K562 (cell line): ENCODE results near the gene IPP. TPM values are rescaled to one million over a fixed set of nuclear protein-coding genes. Genes with fewer than 3 reads are reported as not detected.

Source experiments
- CREBBP ChIP-seq: IDR thresholded peaks from one replicate; pipeline ENCODE4 v1.6.1; 2012; ENCODE audit warnings: low read depth, mild to moderate bottlenecking, control low read depth, inconsistent platforms, low read length
- GABPB1 ChIP-seq: sonication (generic); formaldehyde crosslinking; IDR thresholded peaks from 2 replicates; pipeline ENCODE4 v1.8.0; 2022; ENCODE audit warnings: mild to moderate bottlenecking, missing genetic modification reagents
- GABPB2 ChIP-seq: fragments of 250-450 bp; sonication (Bioruptor Pico); conservative IDR thresholded peaks from 2 replicates; pipeline ENCODE4 v1.5.1; 2021; ENCODE audit warnings: mild to moderate bottlenecking
- HDAC1 ChIP-seq, 2 experiments: fragments of 450-650 bp; IDR thresholded peaks; 2 replicates each; pipeline ENCODE4 v1.6.1; 2016 to 2017; ENCODE audit warnings: inconsistent platforms in 1 of 2, mild to moderate bottlenecking in 1 of 2, moderate library complexity in 1 of 2
- HDAC2 ChIP-seq: fragments of 450-650 bp; IDR thresholded peaks from 2 replicates; pipeline ENCODE4 v1.6.1; 2016; ENCODE audit warnings: mild to moderate bottlenecking
- MTA2 ChIP-seq: fragments of 450-650 bp; IDR thresholded peaks from 2 replicates; pipeline ENCODE4 v1.6.1; 2016; ENCODE audit warnings: low read depth
- PATZ1 ChIP-seq: fragments of 250-450 bp; sonication (Bioruptor Pico); IDR thresholded peaks from 2 replicates; pipeline ENCODE4 v1.5.0; 2020; ENCODE audit warnings: mild to moderate bottlenecking, borderline replicate concordance
- PHF21A ChIP-seq: fragments of 450-650 bp; IDR thresholded peaks from 2 replicates; pipeline ENCODE4 v1.6.1; 2017; ENCODE audit warnings: low read depth, borderline replicate concordance
- PML ChIP-seq: IDR thresholded peaks from 2 replicates; pipeline ENCODE4 v1.6.1; 2012; ENCODE audit warnings: low read length, inconsistent platforms
- POLR2B ChIP-seq: fragments of 450-650 bp; IDR thresholded peaks from 2 replicates; pipeline ENCODE4 v1.6.1; 2018; ENCODE audit warnings: low read depth; ENCODE audit not compliant: partially characterized antibody
- RNF2 ChIP-seq: sonication (generic); IDR thresholded peaks from 2 replicates; pipeline ENCODE4 v1.6.1; 2016
- SNRNP70 ChIP-seq: fragments of 200-400 bp; formaldehyde crosslinking; optimal IDR thresholded peaks from 2 replicates; pipeline ENCODE3; 2017; ENCODE audit warnings: low read depth, low read length
- YY1 ChIP-seq, 3 experiments: IDR thresholded peaks; 2 replicates each; pipeline ENCODE4 v1.6.1; 2011; ENCODE audit warnings: low read length in 2 of 3, mild to moderate bottlenecking in 2 of 3, moderate library complexity in 2 of 3, borderline replicate concordance in 1 of 3, control low read depth in 1 of 3, low read depth in 1 of 3; ENCODE audit not compliant: insufficient read depth in 3 of 3, insufficient replicate concordance in 2 of 3, control insufficient read depth in 1 of 3, insufficient read length in 1 of 3; ENCODE audit errors: extremely low read depth in 1 of 3
- ZBTB33 ChIP-seq: sonication (generic); formaldehyde crosslinking; IDR thresholded peaks from 2 replicates; pipeline ENCODE4 v1.8.1; 2023; ENCODE audit warnings: mild to moderate bottlenecking, missing genetic modification reagents
- ZFPM2 ChIP-seq: fragments of 250-450 bp; sonication (Bioruptor Pico); IDR thresholded peaks from 2 replicates; pipeline ENCODE4 v1.5.1; 2022; ENCODE audit warnings: mild to moderate bottlenecking
- ZNF165 ChIP-seq: fragments of 250-450 bp; sonication (Bioruptor Pico); IDR thresholded peaks from 2 replicates; pipeline ENCODE4 v1.4.0; 2020; ENCODE audit warnings: borderline replicate concordance
- ZNF347 ChIP-seq: fragments of 450-650 bp; formaldehyde crosslinking; IDR thresholded peaks from 2 replicates; pipeline ENCODE4 v1.4.0; 2020; ENCODE audit warnings: low read depth, mild to moderate bottlenecking, moderate library complexity
- ZNF511 ChIP-seq: sonication (generic); formaldehyde crosslinking; IDR thresholded peaks from 2 replicates; pipeline ENCODE4 v1.8.0; 2022; ENCODE audit warnings: mild to moderate bottlenecking, missing genetic modification reagents
- ZNF584 ChIP-seq: fragments of 200-800 bp; sonication (Bioruptor generic); IDR thresholded peaks from 2 replicates; pipeline ENCODE4 v1.6.1; 2016; ENCODE audit warnings: low read depth, mild to moderate bottlenecking, missing genetic modification characterization, missing compliant biosample characterization
- ZNF639 ChIP-seq, 2 experiments: fragments of 200-800 bp in 1 of 2; sonication (Bioruptor generic) in 1 of 2; sonication (generic) in 1 of 2; formaldehyde crosslinking in 1 of 2; IDR thresholded peaks in 1 of 2; conservative IDR thresholded peaks in 1 of 2; 2 replicates each; pipeline versions ENCODE4 v1.5.0 to v1.6.1; 2016 to 2020; ENCODE audit warnings: missing compliant biosample characterization in 1 of 2, missing genetic modification characterization in 1 of 2, missing genetic modification reagents in 1 of 2
- polyA plus RNA-seq, 8 experiments: library from polyadenylated mRNA; depleted of rRNA in 4 of 8; stranded (reverse) in 5 of 8; unstranded in 3 of 8; fragments of >200 nt; fragmentation: Nextera tagmentation in 2 of 8; fragmentation: Illumina TruSeq in 1 of 8; extraction: Ambion mirVana in 2 of 8; extraction: Trizol in 1 of 8; gene quantifications; 2 replicates each; pipeline versions ENCODE4 v1.2.1 to v1.2.3, GENCODE V29; 2011 to 2014; ENCODE audit warnings: inconsistent platforms in 1 of 8, missing spikeins in 1 of 8
- total RNA-seq, 7 experiments: library from RNA; depleted of rRNA in 6 of 7; stranded (reverse); fragments of >200 nt in 6 of 7; fragmentation: Illumina TruSeq in 2 of 7; extraction: Trizol in 2 of 7; gene quantifications; 2 replicates each; pipeline versions ENCODE4 v1.2.1 to v1.2.3, GENCODE V29; 2011 to 2021; ENCODE audit warnings: low replicate concordance in 1 of 7

IPP gene
- total and polyA plus RNA-seq, 9 of the 15 experiments (the other 6 are each of a cell fraction or from before 2014, with no cell fraction given): 6.9 to 15.1 (median 9.7) TPM

DNA sequence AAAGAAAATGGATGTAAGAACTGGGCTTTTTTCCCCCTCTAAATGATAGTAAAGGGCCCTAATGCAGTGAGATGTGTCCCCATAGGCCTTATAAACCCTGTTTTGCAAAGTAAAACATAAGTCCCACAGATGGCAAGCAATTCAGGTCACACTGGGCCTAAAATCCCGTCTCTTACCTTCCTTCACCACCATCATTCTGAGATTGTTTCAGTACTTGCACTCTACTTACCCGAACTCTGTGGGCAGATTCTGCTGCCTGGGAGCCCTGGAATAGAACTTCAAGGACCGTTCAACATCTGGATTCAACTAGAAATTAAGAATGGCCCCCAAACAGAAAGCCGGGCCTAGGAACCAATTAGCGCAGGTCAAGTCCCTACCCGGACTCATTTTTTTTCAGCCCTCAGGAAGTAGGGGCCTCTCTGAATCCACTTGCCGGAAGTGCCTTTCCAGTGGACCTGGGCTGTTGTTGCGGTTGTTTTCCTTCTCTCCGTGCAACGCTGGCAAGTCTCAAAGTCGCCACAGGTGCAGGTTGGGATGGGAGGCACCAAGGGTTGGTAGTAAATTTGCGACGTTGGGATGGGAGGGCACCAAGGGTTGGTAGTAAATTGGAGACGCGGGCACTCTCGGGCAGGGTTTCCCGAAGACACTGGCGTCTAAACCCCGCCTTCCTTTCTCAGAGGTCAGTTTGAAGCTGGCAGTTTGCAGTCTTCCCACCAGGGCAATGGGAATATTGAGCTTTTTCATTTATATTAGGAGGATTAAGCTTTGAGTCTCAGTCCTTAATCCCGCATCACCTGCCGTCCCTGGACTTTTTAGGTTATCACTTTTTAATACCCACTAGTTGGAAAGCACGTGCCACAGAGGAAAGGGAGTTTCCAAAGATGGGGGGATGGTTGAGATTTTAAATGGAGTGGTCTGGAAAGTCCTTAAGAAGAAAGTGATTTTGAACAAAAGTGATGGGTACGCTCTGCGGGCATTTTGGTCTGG lies 62.4 kb downstream of the IPP start, which contains the start of gene TMEM69 (continued):
- no peak; the same call in 1 of the 2 replicates for TF ChIP-seq ZBTB33 (CRISPR knock-in tag)
- peak in 1 of 2 experiments; percentile 18; a peak in 1 of 4 replicates for TF ChIP-seq ZNF639 (CRISPR knock-in tag; conservative IDR thresholded peaks at IDR 0.05 in 1 of 2, IDR thresholded peaks at IDR 0.05 in 1 of 2)
- peak; percentile 52 for TF ChIP-seq ZNF584
- TF ChIP-seq POLR2B: peak; percentile 92
- TF ChIP-seq ZNF347 (CRISPR knock-in tag): no peak
- TF ChIP-seq MTA2: peak; percentile 24
- no peak for TF ChIP-seq ZFPM2 (CRISPR knock-in tag)
- no peak for TF ChIP-seq SNRNP70
- TF ChIP-seq RNF2: peak; percentile 79; the same call in 1 of the 2 replicates
- TF ChIP-seq HDAC1 (IDR thresholded peaks at IDR 0.05): peak in 1 of 2 experiments; percentile 90; a peak in 2 of 4 replicates
- TF ChIP-seq HDAC2: peak; percentile 91
- TF ChIP-seq PHF21A: no peak
- peak; percentile 74; the same call in 1 of the 2 replicates for TF ChIP-seq ZNF511
- peak; percentile 98 for TF ChIP-seq GABPB1 (CRISPR knock-in tag)
- TF ChIP-seq GABPB2 (CRISPR knock-in tag): no peak
- peak; percentile 45 to 94 (median 87) for TF ChIP-seq YY1 (IDR thresholded peaks at IDR 0.05; ENCODE audit: borderline replicate concordance in 1 of 3, control insufficient read depth in 1 of 3, extremely low read depth in 1 of 3, insufficient read depth in 3 of 3, insufficient read length in 1 of 3, insufficient replicate concordance in 2 of 3, low read depth in 1 of 3, low read length in 2 of 3)
- TF ChIP-seq PML: peak; percentile 87
- TF ChIP-seq CREBBP: no peak
- TF ChIP-seq ZNF165 (CRISPR knock-in tag): 0 out of 2 replicates have a peak, but pooled peaks have one; percentile 31
- TF ChIP-seq PATZ1: peak; percentile 54; the same call in 1 of the 2 replicates
